Stomach (tissue), 9 donors: Measurements from ENCODE around the gene MAPK1. TPM values are rescaled to one million over a fixed set of nuclear protein-coding genes. Genes with fewer than 3 reads are reported as not detected.

Experiments used
- DNase-seq, 2 donors: peaks; one replicate each; pipeline versions ENCODE4 v3.0.0 to v3.0.0-alpha.2; 2013 to 2019
- H3K27ac ChIP-seq, 5 donors: fragments of 200-600 bp in 4 of 5; sonication (generic) in 4 of 5; one replicate each; pipeline ENCODE4 v1.5.1; 2013 to 2019; ENCODE audit warnings: mild to moderate bottlenecking in 1 of 5, moderate library complexity in 1 of 5
- H3K27me3 ChIP-seq, 3 donors: fragments of 200-600 bp; sonication (generic); one replicate each; pipeline ENCODE4 v1.5.1; 2017 to 2019; ENCODE audit warnings: mixed run types in 1 of 3
- H3K36me3 ChIP-seq, 4 donors: fragments of 200-600 bp; sonication (generic); 1 replicate in 3 of 4; 2 replicates in 1 of 4; pipeline ENCODE4 v1.5.1; 2016 to 2019
- H3K4me1 ChIP-seq, 4 donors: fragments of 200-600 bp; sonication (generic); one replicate each; pipeline ENCODE4 v1.5.1; 2016 to 2019
- H3K4me3 ChIP-seq, 4 donors: fragments of 200-600 bp; sonication (generic) in 3 of 4; one replicate each; pipeline ENCODE4 v1.5.1; 2016 to 2019; ENCODE audit warnings: mild to moderate bottlenecking in 1 of 4
- H3K9me3 ChIP-seq, 4 donors: fragments of 200-600 bp; sonication (generic); one replicate each; pipeline ENCODE4 v1.5.1; 2016 to 2019
- CTCF ChIP-seq, 7 experiments: fragments of 450-650 bp in 4 of 7; fragments of 200-600 bp in 3 of 7; sonication (generic) in 3 of 7; IDR thresholded peaks; one replicate each; pipeline ENCODE4 v1.5.1; 2016 to 2019; ENCODE audit warnings: antibody characterized with exemption in 7 of 7, control low read depth in 2 of 7, mild to moderate bottlenecking in 1 of 7
- EP300 ChIP-seq: sonication (generic); formaldehyde crosslinking; IDR thresholded peaks from one replicate; pipeline ENCODE4 v1.6.1; 2017; ENCODE audit warnings: antibody characterized with exemption
- POLR2A ChIP-seq, 4 donors: fragments of 450-650 bp; IDR thresholded peaks; one replicate each; pipeline ENCODE4 v1.6.1; 2016; ENCODE audit warnings: antibody characterized with exemption in 4 of 4, control low read depth in 2 of 4, mild to moderate bottlenecking in 1 of 4, moderate library complexity in 1 of 4
- POLR2AphosphoS5 ChIP-seq, 3 donors: sonication (generic); formaldehyde crosslinking; IDR thresholded peaks; one replicate each; pipeline ENCODE4 v1.6.1; 2016; ENCODE audit warnings: antibody characterized with exemption in 3 of 3
- WGBS, 5 donors: extraction: QIAGEN DNeasy Blood & Tissue Kit in 3 of 5; methylation state at CpG; one replicate each; pipeline versions ENCODE4 v1.1.5 to v1.1.7; 2013 to 2018; 5-methylcytosine and 5-hydroxymethylcytosine counted together
- intact Hi-C: fragments of 100-400 bp; cut with DNase I; formaldehyde crosslinking; loops from one replicate; pipeline ENCODE4 v1.15.1; 2023; ENCODE audit warnings: low total_unique reads
- polyA plus RNA-seq, 3 donors: library from polyadenylated mRNA; stranded (reverse); fragments of 200-250 nt; gene quantifications; one replicate each; pipeline ENCODE4 v1.2.3, GENCODE V29; 2013
- total RNA-seq, 5 donors: library from RNA; depleted of rRNA; stranded (reverse); fragments of >200 nt; gene quantifications; one replicate each; pipeline versions ENCODE4 v1.1.0 to v1.2.3, GENCODE V29; 2014 to 2016
- donor health status: healthy with polysubstance abuse.
- donor health status: Bipolar disorder and iron deficiency.
- donor health status: healthy.

The MAPK1 gene
- total and polyA plus RNA-seq, 8 donors = 10.4 to 81.6 (median 44.2) TPM

DNA sequence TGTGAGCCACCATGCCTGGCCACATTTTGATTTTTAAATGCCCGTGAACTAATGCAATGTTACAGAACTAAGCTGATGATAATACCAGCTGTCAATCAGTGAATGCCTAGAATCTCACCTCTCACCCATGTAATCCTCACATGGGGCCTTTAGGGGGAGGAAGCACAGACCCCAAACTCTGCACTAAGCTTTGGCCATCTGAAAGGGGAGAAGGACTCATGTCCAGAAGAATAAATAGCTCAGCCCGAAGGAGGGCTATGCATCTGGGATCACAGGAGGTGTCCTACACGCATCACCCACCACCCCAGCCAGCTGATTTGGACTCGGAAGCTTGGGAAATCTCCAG lies 95.8 kb downstream of the MAPK1 start:
- Histone ChIP-seq H3K36me3 (peaks cover 53 to 72% (median 68%) of the 10 kb centered on the region in 4 donors), H3K4me1 (peaks cover 0 to 11% (median 8%) of the 10 kb centered on the region in 4 donors), H3K27me3 (no peaks in the 10 kb centered on the region), H3K27ac (peak overlapping the region in 1 of 5 donors; percentile 42), H3K9me3 (no peaks in the 10 kb centered on the region), H3K4me3 (no peak overlapping the region)
- WGBS, 5 donors = 90 to 98% (median 97%) methylated on average over 4 of the region's 4 CpGs
- no peak for DNase-seq
- intact Hi-C loops = no loop called here
- TF ChIP-seq POLR2A (IDR thresholded peaks at IDR 0.05) = no peak
- TF ChIP-seq EP300 = no peak
- no peak for TF ChIP-seq POLR2AphosphoS5 (IDR thresholded peaks at IDR 0.05)
- TF ChIP-seq CTCF (IDR thresholded peaks at IDR 0.05) = no peak

DNA sequence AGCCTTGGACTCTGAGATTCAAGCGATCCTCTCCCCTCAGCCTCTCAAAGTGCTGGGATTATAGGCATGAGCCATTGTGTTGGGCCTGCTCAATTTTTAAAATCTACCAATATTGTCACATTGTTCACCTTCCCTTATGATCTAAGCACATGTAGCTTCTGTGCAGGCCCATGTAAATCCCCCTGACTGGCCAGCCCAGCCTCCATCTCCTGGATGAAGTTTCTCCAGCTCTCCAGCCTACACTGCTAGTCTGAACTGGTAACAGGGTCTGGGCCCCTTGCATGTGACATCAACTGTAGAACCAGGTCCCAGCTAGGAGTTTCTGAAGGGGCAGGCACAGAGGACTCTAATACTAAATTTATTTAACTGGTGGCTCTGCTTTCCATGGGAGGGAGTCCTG lies 99.0 kb downstream of the MAPK1 start:
- intact Hi-C loops = no loop called here
- H3K27me3 ChIP-seq = no peaks in the 10 kb centered on the region
- no peak overlapping the region for H3K27ac ChIP-seq
- peaks cover 74 to 96% (median 96%) of the 10 kb centered on the region in 4 donors for H3K36me3 ChIP-seq
- H3K4me1 ChIP-seq = peaks cover 0 to 13% (median 0%) of the 10 kb centered on the region in 4 donors
- TF ChIP-seq CTCF (IDR thresholded peaks at IDR 0.05) (no peak), POLR2AphosphoS5 (IDR thresholded peaks at IDR 0.05) (no peak), POLR2A (IDR thresholded peaks at IDR 0.05) (no peak), EP300 (no peak)
- no peak overlapping the region for H3K4me3 ChIP-seq
- DNase-seq = no peak
- no peaks in the 10 kb centered on the region for H3K9me3 ChIP-seq
- 35 to 100% (median 97%) methylated on average over 1 of the region's 1 CpG for whole genome bisulfite sequencing, 5 donors

DNA sequence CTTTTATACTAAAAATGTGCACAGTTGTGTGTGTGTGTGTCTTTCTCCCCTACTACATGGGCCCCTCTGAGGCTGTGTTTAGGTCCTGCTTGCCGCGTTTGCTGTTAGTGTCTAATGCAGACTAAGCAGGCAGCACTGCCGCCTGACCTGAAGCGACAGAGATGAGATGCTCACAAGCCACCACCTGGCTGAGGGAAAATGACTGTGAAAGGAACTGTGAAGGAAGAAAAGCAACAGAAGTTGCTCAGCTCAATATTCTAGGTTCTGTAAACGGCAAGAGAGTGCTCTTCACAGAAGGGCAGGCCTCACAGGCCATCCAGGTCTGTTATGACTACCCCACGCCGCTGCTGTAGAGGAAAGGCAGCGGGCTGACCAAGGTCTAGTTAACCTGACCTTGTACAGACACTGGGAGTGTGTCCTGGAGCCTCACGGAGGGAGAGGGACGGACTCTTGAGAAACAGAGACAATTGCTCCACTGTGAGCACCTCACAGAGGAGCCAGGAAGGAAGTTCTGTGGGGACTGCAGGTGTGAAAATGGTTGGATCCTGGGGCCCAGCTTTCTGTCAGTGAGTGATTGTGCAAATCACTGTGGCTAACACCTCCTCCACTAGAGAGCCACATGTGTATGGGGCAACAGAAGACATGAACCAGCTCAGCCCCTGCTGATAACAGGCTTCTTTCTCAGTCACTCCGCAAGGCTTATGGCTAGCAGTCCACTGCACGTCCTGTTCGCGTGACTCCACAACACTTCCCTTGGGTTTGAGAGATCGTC lies 100.6 kb downstream of the MAPK1 start:
- Histone ChIP-seq H3K27me3 (no peaks in the 10 kb centered on the region), H3K9me3 (no peaks in the 10 kb centered on the region), H3K27ac (peak overlapping the region in 4 of 5 donors; percentile 9 to 55 (median 36)), H3K4me3 (no peak overlapping the region), H3K36me3 (peaks cover 79 to 100% (median 100%) of the 10 kb centered on the region in 4 donors), H3K4me1 (peaks cover 0 to 13% (median 0%) of the 10 kb centered on the region in 4 donors)
- intact Hi-C loops = no loop called here
- TF ChIP-seq POLR2A (IDR thresholded peaks at IDR 0.05) = no peak
- TF ChIP-seq EP300 = no peak
- peak; percentile 29 to 32 for DNase-seq
- 78 to 92% (median 84%) methylated on average over 15 of the region's 15 CpGs for WGBS, 5 donors

DNA sequence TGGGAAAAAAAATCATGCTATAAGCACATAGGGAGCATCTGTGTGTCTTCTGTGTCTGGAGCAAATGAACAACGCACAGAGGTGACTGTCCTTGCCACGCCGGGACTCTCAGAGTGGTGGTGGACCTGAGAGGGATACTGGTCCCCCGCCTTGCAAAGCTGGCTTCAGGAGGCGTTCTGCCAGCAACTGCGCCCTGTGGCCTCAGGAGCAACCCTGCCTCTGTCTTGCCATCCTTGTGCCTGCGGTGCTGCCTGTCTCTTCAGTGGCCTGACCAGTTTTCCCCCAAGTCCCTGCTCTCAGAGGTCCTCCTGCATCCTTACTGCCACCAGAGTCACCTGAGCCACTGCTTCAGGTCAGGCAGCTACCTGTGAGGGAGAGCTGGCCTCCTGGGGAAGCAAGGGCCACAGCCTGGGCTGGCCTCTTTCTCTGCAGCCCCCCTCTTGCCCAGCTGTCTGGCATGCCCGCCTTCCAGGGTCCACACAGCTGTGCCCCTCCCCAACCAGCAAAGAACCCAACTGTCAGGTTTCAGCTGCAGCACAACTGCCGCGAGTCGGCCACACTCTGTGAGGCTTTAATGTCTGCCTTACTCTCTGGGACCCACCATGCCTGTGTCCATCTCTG lies 101.4 kb downstream of the MAPK1 start:
- H3K27ac ChIP-seq = peak overlapping the region; percentile 9 to 55 (median 33)
- H3K9me3 ChIP-seq = no peaks in the 10 kb centered on the region
- TF ChIP-seq CTCF (IDR thresholded peaks at IDR 0.05) (no peak), POLR2A (IDR thresholded peaks at IDR 0.05) (no peak), POLR2AphosphoS5 (IDR thresholded peaks at IDR 0.05) (no peak), EP300 (no peak)
- peaks cover 0 to 13% (median 0%) of the 10 kb centered on the region in 4 donors for H3K4me1 ChIP-seq
- no peak for DNase-seq
- no peak overlapping the region for H3K4me3 ChIP-seq
- intact Hi-C loops = no loop called here
- no peaks in the 10 kb centered on the region for H3K27me3 ChIP-seq
- peaks cover 76 to 100% (median 99%) of the 10 kb centered on the region in 4 donors for H3K36me3 ChIP-seq
- 85 to 97% (median 95%) methylated on average over 8 to 11 of the region's 11 CpGs for WGBS, 5 donors
